Measurements from ENCODE around the gene CAMKMT.
A peak's percentile ranks its signal among the peaks of the same experiment; 100 is the strongest.

CAMKMT gene

GRCh38 chr2:44651974-44652373 lies 290.2 kb downstream of the CAMKMT start:
- DNase-seq: no peak

GRCh38 chr2:44652701-44653100 lies 291.0 kb downstream of the CAMKMT start:
- DNase-seq: no peak

GRCh38 chr2:44655401-44655864 lies 293.7 kb downstream of the CAMKMT start:
- DNase-seq: no peak

GRCh38 chr2:44656460-44656859 lies 294.7 kb downstream of the CAMKMT start:
- no peak for DNase-seq

- no peak for DNase-seq
Measured at GRCh38 chr2:44663471-44664073, 301.8 kb downstream of the CAMKMT start.

- peak in 2 of 4 experiments; percentile 3 to 13 for DNase-seq
Measured at GRCh38 chr2:44668336-44668735, 306.6 kb downstream of the CAMKMT start.

GRCh38 chr2:44671276-44671675 lies 309.5 kb downstream of the CAMKMT start:
- no peak for DNase-seq

GRCh38 chr2:44671916-44672315 lies 310.2 kb downstream of the CAMKMT start:
- no peak for DNase-seq

- DNase-seq: no peak
Measured at GRCh38 chr2:44672431-44672830, 310.7 kb downstream of the CAMKMT start.

- DNase-seq: no peak
Measured at GRCh38 chr2:44674473-44675284, 312.9 kb downstream of the CAMKMT start.

GRCh38 chr2:44676379-44676778 lies 314.6 kb downstream of the CAMKMT start:
- no peak for DNase-seq

- no peak for DNase-seq
Measured at GRCh38 chr2:44679584-44679983, 317.8 kb downstream of the CAMKMT start.

- DNase-seq: no peak
Measured at GRCh38 chr2:44679990-44680389, 318.2 kb downstream of the CAMKMT start.

- no peak for DNase-seq
Measured at GRCh38 chr2:44680424-44680971, 318.8 kb downstream of the CAMKMT start.

GRCh38 chr2:44680983-44681531 lies 319.3 kb downstream of the CAMKMT start:
- no peak for DNase-seq

- no peak for DNase-seq
Measured at GRCh38 chr2:44682459-44682858, 320.7 kb downstream of the CAMKMT start.

- DNase-seq: no peak
Measured at GRCh38 chr2:44684559-44684958, 322.8 kb downstream of the CAMKMT start.

GRCh38 chr2:44686561-44686960 lies 324.8 kb downstream of the CAMKMT start:
- DNase-seq: no peak

- no peak for DNase-seq
Measured at GRCh38 chr2:44687686-44688455, 326.1 kb downstream of the CAMKMT start.

- no peak for DNase-seq
Measured at GRCh38 chr2:44688456-44689124, 326.8 kb downstream of the CAMKMT start.

- DNase-seq: peak in 3 of 4 experiments; percentile 38 to 47 (median 41)
Measured at GRCh38 chr2:44689516-44689915, 327.8 kb downstream of the CAMKMT start.

- DNase-seq: no peak
Measured at GRCh38 chr2:44691174-44691785, 329.5 kb downstream of the CAMKMT start.
